Heart left ventricle (tissue), 13 donors: ENCODE data around the gene DLGAP5.

Source experiments
- CTCF ChIP-seq, 12 donors: fragments of 200-600 bp; sonication (generic) in 4 of 12; IDR thresholded peaks; one replicate each; pipeline versions ENCODE4 v1.5.0 to v1.8.0; 2018 to 2022; ENCODE audit warnings: antibody characterized with exemption in 12 of 12, mild to moderate bottlenecking in 5 of 12
- POLR2A ChIP-seq, 2 donors: fragments of 450-650 bp; IDR thresholded peaks; one replicate each; pipeline ENCODE4 v1.6.1; 2017; ENCODE audit warnings: antibody characterized with exemption in 2 of 2, mild to moderate bottlenecking in 2 of 2, moderate library complexity in 2 of 2
- donor health status: ischemic (EF 13 %, LVEDD 7.1; RV severe dilation, severe dysfunction).
- donor health status: DM: no; HTN: yes; CAD: no.
- donor health status: DM: no; HTN: no; CAD: no.
- donor health status: ischemic (EF 25% LVEDD 6.9; RV normal size, moderate dysfunction).
- donor health status: ischemic (EF 25% LVEDD 5.7; RV mildly dilated, moderate dysfunction).
- donor health status: ischemic (EF 35%, LVEDD 5.7; RV mildly dilated, moderate dysfunction).
- donor health status: nonischemic (EF 11% LVEDD 7.7; RV severe dilation, severe dysfunction).
- donor health status: DM: yes; HTN: yes; CAD: no.
- donor health status: PGD.
- donor health status: ischemic (EF 29% LVEDD 5.4; RV normal size, mild dysfunction).
- donor health status: nonischemic (EF 23%, LVEDD 6.1; RV moderate dilation, normal function).

- no peak for TF ChIP-seq CTCF (IDR thresholded peaks at IDR 0.05)
- no peak for TF ChIP-seq POLR2A (IDR thresholded peaks at IDR 0.05)
Measured at GRCh38 chr14:55198749-55199148, 7.4 kb upstream of the DLGAP5 start.
